Psoas muscle (tissue), 8 donors: ENCODE results near the gene WDR43. TPM values are rescaled to one million over a fixed set of nuclear protein-coding genes. Genes with fewer than 3 reads are reported as not detected.

Experiments used
- ATAC-seq, 4 donors: fragments of 200-7000 bp; cut with Tn5 transposase; one replicate each; pipeline ENCODE4 v1.9.1; 2020; ENCODE audit warnings: moderate library complexity in 3 of 4, mild to moderate bottlenecking in 2 of 4
- DNase-seq, 2 donors: peaks; one replicate each; pipeline ENCODE4 v3.0.0-alpha.2; 2020
- H3K27ac ChIP-seq: fragments of 200-600 bp; one replicate; pipeline ENCODE4 v1.8.0; 2022
- H3K27me3 ChIP-seq, 3 donors: fragments of 200-600 bp in 1 of 3; one replicate each; pipeline versions ENCODE4 v1.6.1 to v1.8.0; 2013 to 2022; ENCODE audit warnings: low read length in 2 of 3, mild to moderate bottlenecking in 2 of 3, moderate library complexity in 1 of 3; ENCODE audit not compliant: insufficient read depth in 3 of 3
- H3K36me3 ChIP-seq, 2 donors: fragments of 200-600 bp in 1 of 2; one replicate each; pipeline versions ENCODE4 v1.6.1 to v1.8.0; 2013 to 2022; ENCODE audit warnings: low read depth in 1 of 2, mild to moderate bottlenecking in 1 of 2, moderate library complexity in 1 of 2; ENCODE audit not compliant: insufficient read depth in 1 of 2
- H3K4me1 ChIP-seq: fragments of 200-600 bp; one replicate; pipeline ENCODE4 v1.8.0; 2022
- H3K4me3 ChIP-seq: fragments of 200-600 bp; one replicate; pipeline ENCODE4 v1.8.0; 2022; ENCODE audit warnings: mild to moderate bottlenecking
- H3K9me3 ChIP-seq: fragments of 200-600 bp; one replicate; pipeline ENCODE4 v1.8.0; 2022
- WGBS, 3 donors: extraction: QIAGEN DNeasy Blood & Tissue Kit; methylation state at CpG; one replicate each; pipeline versions ENCODE4 v1.1.6 to v1.1.7; 2013; 5-methylcytosine and 5-hydroxymethylcytosine counted together
- intact Hi-C, 2 donors: fragments of 100-400 bp; cut with DNase I; formaldehyde crosslinking; loops; one replicate each; pipeline versions ENCODE4 v1.11.0 to v1.14.2; 2022
- polyA plus RNA-seq, 3 donors: library from polyadenylated mRNA; stranded (reverse); fragments of 200-250 nt; gene quantifications; one replicate each; pipeline ENCODE4 v1.2.3, GENCODE V29; 2013
- total RNA-seq, 4 donors: library from RNA; stranded (reverse); fragmentation: NEBNext Ultra II Directional in 2 of 4; extraction: Animal tissue kit (Norgen Biotek cat#: 25700) in 2 of 4; gene quantifications; one replicate each; pipeline versions ENCODE4 v1.2.1 to v1.2.4, GENCODE V29; 2021 to 2023
- TF ChIP-seq, protein P1 (sequence below): fragments of 200-600 bp; IDR thresholded peaks from one replicate; pipeline ENCODE4 v1.8.0; 2022; ENCODE audit warnings: antibody characterized with exemption
- donor health status: healthy with polysubstance abuse.
- donor health status: DM: no; HTN: no; CAD: no; lungs with moderate emphysema.
- donor health status: Bipolar disorder and iron deficiency.
- donor health status: healthy.
- donor health status: DM: yes; HTN: yes; CAD: no.
- donor health status: DM: no; HTN: no; CAD: no.
- donor health status: DM: no; HTN: no; CAD: no.
- donor health status: DM: yes; HTN: yes; CAD: no.

WDR43 gene
- total and polyA plus RNA-seq, 7 donors = 25.5 to 89.5 (median 54.4) TPM

DNA sequence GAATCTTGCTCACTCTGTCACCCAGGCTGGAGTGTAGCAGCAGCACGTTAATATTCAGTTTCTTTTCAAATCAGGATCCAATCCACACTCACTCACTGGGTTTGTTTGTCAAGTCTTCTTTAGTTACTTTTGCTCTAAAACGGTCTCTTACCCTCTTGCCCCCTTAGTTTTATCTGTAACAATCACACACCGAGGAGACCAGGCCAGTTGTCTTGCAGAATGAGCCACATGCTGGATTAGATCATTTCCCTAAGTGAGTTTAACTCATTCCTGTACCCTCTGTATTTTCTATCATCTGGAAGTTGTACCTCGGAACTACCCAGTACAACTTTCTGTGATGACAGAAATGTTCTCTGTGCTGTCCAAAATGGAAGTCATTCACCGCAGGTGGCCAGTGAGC, 65.9 kb downstream of the WDR43 start:
- no peaks in the 10 kb centered on the region for H3K36me3 ChIP-seq
- no peak overlapping the region for H3K4me3 ChIP-seq
- no peaks in the 10 kb centered on the region for H3K9me3 ChIP-seq
- H3K4me1 ChIP-seq = peaks cover 5% of the 10 kb centered on the region
- H3K27ac ChIP-seq = peak overlapping the region; percentile 20
- WGBS, 3 donors = 40 to 58% (median 43%) methylated on average over 5 of the region's 5 CpGs
- ATAC-seq (peak in 3 of 4 donors; percentile 16 to 35 (median 27)), DNase-seq (no peak)
- TF ChIP-seq, protein P1, sequence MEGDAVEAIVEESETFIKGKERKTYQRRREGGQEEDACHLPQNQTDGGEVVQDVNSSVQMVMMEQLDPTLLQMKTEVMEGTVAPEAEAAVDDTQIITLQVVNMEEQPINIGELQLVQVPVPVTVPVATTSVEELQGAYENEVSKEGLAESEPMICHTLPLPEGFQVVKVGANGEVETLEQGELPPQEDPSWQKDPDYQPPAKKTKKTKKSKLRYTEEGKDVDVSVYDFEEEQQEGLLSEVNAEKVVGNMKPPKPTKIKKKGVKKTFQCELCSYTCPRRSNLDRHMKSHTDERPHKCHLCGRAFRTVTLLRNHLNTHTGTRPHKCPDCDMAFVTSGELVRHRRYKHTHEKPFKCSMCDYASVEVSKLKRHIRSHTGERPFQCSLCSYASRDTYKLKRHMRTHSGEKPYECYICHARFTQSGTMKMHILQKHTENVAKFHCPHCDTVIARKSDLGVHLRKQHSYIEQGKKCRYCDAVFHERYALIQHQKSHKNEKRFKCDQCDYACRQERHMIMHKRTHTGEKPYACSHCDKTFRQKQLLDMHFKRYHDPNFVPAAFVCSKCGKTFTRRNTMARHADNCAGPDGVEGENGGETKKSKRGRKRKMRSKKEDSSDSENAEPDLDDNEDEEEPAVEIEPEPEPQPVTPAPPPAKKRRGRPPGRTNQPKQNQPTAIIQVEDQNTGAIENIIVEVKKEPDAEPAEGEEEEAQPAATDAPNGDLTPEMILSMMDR = no peak
- H3K27me3 ChIP-seq = no peaks in the 10 kb centered on the region
- intact Hi-C loops = loop anchor here in 1 of 2 donors (5.0 kb wide), 1 partner anchor 882 kb away; no protein-coding TSS in a partner anchor

DNA sequence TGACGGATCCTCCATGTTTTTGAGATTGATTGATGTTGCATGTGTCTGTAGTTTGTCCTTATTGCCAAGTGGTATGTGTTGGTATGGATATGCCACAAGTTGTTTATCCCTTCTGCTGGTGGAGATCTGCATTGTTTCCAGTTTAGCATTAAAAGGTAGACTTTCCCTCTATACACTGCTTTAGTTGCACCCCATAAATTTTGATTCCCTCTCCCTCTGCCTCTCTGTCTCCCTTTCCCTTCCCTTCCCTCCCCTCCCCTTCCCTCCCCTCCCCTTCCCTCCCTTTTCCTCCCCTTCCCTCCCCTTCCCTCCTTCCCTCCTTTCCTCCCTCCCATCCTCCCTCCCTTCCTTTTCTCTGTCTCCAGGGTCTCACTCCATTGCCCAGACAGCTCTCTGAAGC, 68.0 kb downstream of the WDR43 start:
- ATAC-seq (no peak), DNase-seq (no peak)
- Histone ChIP-seq H3K4me1 (peaks cover 5% of the 10 kb centered on the region), H3K4me3 (no peak overlapping the region), H3K27ac (no peak overlapping the region), H3K36me3 (no peaks in the 10 kb centered on the region), H3K27me3 (no peaks in the 10 kb centered on the region), H3K9me3 (no peaks in the 10 kb centered on the region)
- 95 to 100% (median 99%) methylated on average over 1 of the region's 1 CpG for WGBS, 3 donors
- intact Hi-C loops = loop anchor here in 1 of 2 donors (5.0 kb wide), 1 partner anchor 880 kb away; no protein-coding TSS in a partner anchor
- TF ChIP-seq, protein P1 = no peak

DNA sequence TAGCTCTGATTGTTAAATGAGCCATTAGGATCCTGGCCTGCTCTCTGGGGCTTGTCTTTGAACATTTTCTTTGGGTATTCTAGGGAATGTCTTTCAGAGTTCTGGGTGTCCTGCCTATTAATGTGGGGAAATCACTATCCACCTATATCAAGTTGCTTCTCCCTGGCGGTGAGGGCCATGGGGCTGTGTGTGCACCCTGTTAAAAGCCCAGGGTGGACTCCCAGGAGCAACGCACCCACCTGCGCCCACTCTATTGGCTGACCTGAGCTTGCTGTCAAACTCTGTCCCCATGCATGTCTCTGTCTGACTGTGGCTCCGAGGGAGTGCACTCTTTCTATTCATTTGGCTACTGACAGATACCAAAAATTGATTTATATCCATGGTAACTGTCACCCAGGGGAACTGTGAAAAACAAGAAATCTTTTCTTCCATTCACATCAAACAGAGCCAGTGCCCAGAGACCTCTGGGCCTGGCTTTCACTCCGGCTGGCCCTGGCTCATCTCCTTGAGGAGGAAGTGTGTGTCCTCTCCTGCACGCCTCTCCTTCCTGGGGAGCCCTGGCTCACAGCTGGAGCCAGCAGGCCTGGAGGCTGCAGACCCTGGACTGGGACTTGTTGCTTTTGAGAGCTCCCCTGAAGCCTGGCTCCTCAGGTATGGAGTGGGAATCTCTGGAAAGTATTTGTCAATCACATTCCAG, 76.1 kb downstream of the WDR43 start:
- DNase-seq (no peak), ATAC-seq (no peak)
- Histone ChIP-seq H3K27me3 (no peaks in the 10 kb centered on the region), H3K4me3 (no peak overlapping the region), H3K9me3 (no peaks in the 10 kb centered on the region), H3K4me1 (no peaks in the 10 kb centered on the region), H3K27ac (no peak overlapping the region), H3K36me3 (no peaks in the 10 kb centered on the region)
- intact Hi-C loops = no loop called here
- TF ChIP-seq, protein P1 = no peak
- 63 to 87% (median 77%) methylated on average over 6 of the region's 6 CpGs for WGBS, 3 donors

DNA sequence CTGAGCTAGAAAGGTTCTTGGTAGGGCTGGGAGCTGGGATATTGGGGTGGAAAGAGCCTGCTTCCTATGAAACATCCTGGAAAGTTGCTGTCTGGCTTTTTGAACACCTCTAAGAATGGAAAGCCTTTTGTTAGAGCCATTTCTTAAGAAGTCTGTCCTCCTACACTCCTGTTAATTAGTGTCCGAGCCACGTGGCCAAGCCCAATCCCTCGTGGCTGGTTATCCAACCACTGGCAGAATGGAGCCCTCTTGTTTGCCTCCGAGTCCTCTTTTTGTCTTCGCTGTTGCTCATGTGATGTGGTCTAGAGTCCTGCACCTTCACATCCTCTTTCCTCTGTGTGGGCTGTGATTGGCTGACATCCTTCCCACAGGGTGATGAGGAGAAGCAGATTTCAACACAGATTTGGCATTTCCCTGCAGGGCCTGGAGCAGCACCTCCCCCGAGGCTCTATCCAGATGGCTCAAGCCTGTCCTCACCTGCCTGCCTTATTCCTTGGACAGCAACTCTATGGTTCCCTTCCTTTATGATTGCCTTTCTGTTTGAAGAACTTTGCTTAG, 78.4 kb downstream of the WDR43 start:
- Histone ChIP-seq H3K4me1 (no peaks in the 10 kb centered on the region), H3K27ac (no peak overlapping the region), H3K27me3 (no peaks in the 10 kb centered on the region), H3K9me3 (no peaks in the 10 kb centered on the region), H3K4me3 (no peak overlapping the region), H3K36me3 (no peaks in the 10 kb centered on the region)
- TF ChIP-seq, protein P1 = no peak
- 75 to 85% (median 78%) methylated on average over 6 of the region's 6 CpGs for WGBS, 3 donors
- DNase-seq = no peak
- peak in 1 of 4 donors; percentile 16 for ATAC-seq
- intact Hi-C loops = no loop called here
